ENCODE measurements around the gene FAM161B. TPM values are rescaled to one million over a fixed set of nuclear protein-coding genes. Genes with fewer than 3 reads are reported as not detected.

The FAM161B gene
- total and polyA plus RNA-seq, 2 of the 13 experiments (the other 11 are each of a cell fraction or from before 2014, with no cell fraction given), result 1.6 to 2.0 TPM

DNA sequence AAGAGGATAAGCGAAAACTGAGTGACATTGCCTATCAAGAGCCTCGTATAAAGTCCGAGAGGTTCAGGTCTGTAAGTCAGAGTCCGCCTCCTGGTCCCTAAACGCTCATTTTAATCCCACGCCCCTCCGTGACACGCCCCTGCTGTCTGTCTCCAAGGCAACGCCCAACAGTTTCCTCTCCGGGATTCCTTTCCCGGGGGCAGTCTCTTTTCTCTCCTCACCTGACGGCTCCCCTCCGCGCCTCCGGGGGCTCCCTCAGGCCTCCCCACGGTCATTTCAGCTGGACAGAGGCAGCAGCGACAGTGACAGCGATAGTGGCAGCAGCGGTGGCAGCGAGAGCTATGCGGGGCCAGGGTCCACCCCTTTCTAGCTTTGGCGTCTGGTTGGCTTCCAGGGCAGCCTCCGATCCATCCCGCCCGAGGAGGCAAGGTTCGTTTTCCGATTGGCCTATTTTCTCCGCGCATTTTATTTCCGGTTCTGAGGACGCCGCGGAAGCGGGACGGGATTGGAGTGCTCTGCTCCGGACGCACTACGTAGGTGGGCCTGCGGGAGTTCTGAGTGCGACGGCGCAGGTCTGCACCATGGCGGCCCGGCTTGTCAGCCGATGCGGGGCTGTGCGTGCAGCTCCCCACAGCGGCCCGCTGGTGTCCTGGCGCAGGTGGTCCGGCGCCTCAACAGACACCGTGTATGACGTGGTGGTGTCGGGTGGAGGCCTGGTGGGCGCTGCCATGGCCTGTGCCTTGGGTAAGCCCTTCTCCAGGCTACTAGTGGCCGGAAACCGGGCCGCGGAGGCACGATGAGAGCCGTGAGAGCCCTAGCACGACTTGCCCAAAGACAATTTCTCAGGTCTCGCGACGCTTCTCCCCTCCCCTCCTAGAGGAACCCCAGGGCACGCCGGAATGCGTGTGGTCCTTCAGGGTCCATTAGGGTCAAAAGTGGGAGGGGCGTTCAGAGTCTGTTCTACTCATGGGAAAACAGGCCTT is at the start of gene FAM161B, which contains the start of gene COQ6 (continued):
- TF ChIP-seq, protein P1, sequence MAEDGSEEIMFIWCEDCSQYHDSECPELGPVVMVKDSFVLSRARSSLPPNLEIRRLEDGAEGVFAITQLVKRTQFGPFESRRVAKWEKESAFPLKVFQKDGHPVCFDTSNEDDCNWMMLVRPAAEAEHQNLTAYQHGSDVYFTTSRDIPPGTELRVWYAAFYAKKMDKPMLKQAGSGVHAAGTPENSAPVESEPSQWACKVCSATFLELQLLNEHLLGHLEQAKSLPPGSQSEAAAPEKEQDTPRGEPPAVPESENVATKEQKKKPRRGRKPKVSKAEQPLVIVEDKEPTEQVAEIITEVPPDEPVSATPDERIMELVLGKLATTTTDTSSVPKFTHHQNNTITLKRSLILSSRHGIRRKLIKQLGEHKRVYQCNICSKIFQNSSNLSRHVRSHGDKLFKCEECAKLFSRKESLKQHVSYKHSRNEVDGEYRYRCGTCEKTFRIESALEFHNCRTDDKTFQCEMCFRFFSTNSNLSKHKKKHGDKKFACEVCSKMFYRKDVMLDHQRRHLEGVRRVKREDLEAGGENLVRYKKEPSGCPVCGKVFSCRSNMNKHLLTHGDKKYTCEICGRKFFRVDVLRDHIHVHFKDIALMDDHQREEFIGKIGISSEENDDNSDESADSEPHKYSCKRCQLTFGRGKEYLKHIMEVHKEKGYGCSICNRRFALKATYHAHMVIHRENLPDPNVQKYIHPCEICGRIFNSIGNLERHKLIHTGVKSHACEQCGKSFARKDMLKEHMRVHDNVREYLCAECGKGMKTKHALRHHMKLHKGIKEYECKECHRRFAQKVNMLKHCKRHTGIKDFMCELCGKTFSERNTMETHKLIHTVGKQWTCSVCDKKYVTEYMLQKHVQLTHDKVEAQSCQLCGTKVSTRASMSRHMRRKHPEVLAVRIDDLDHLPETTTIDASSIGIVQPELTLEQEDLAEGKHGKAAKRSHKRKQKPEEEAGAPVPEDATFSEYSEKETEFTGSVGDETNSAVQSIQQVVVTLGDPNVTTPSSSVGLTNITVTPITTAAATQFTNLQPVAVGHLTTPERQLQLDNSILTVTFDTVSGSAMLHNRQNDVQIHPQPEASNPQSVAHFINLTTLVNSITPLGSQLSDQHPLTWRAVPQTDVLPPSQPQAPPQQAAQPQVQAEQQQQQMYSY (CRISPR knock-in tag; IDR thresholded peaks at IDR 0.05), result peak; percentile 85
- TF ChIP-seq, protein P2, sequence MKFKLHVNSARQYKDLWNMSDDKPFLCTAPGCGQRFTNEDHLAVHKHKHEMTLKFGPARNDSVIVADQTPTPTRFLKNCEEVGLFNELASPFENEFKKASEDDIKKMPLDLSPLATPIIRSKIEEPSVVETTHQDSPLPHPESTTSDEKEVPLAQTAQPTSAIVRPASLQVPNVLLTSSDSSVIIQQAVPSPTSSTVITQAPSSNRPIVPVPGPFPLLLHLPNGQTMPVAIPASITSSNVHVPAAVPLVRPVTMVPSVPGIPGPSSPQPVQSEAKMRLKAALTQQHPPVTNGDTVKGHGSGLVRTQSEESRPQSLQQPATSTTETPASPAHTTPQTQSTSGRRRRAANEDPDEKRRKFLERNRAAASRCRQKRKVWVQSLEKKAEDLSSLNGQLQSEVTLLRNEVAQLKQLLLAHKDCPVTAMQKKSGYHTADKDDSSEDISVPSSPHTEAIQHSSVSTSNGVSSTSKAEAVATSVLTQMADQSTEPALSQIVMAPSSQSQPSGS (CRISPR knock-in tag; IDR thresholded peaks at IDR 0.05), result peak; percentile 54; the same call in 1 of the 2 replicates
- peak; percentile 8; the same call in 1 of the 2 replicates for TF ChIP-seq NCOA2 (CRISPR knock-in tag; IDR thresholded peaks at IDR 0.05)
- no peak for TF ChIP-seq MTF2 (CRISPR knock-in tag; IDR thresholded peaks at IDR 0.05; ENCODE audit: borderline replicate concordance)
- TF ChIP-seq ZNF430 (CRISPR knock-in tag; IDR thresholded peaks at IDR 0.05), result peak; percentile 76; the same call in 1 of the 2 replicates
- TF ChIP-seq, protein P3, sequence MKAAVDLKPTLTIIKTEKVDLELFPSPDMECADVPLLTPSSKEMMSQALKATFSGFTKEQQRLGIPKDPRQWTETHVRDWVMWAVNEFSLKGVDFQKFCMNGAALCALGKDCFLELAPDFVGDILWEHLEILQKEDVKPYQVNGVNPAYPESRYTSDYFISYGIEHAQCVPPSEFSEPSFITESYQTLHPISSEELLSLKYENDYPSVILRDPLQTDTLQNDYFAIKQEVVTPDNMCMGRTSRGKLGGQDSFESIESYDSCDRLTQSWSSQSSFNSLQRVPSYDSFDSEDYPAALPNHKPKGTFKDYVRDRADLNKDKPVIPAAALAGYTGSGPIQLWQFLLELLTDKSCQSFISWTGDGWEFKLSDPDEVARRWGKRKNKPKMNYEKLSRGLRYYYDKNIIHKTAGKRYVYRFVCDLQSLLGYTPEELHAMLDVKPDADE (CRISPR knock-in tag; IDR thresholded peaks at IDR 0.05), result no peak
- TF ChIP-seq, protein P4, sequence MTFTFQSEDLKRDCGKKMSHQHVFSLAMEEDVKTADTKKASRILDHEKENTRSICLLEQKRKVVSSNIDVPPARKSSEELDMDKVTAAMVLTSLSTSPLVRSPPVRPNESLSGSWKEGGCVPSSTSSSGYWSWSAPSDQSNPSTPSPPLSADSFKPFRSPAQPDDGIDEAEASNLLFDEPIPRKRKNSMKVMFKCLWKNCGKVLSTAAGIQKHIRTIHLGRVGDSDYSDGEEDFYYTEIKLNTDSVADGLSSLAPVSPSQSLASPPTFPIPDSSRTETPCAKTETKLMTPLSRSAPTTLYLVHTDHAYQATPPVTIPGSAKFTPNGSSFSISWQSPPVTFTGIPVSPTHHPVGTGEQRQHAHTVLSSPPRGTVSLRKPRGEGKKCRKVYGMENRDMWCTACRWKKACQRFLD (CRISPR knock-in tag; IDR thresholded peaks at IDR 0.05; ENCODE audit: borderline replicate concordance), result peak; percentile 80; the same call in 1 of the 2 replicates
- no peak for TF ChIP-seq ZNF331 (CRISPR knock-in tag; IDR thresholded peaks at IDR 0.05)
- TF ChIP-seq ZNF850 (CRISPR knock-in tag; conservative IDR thresholded peaks at IDR 0.05), result no peak
- TF ChIP-seq, protein P5, sequence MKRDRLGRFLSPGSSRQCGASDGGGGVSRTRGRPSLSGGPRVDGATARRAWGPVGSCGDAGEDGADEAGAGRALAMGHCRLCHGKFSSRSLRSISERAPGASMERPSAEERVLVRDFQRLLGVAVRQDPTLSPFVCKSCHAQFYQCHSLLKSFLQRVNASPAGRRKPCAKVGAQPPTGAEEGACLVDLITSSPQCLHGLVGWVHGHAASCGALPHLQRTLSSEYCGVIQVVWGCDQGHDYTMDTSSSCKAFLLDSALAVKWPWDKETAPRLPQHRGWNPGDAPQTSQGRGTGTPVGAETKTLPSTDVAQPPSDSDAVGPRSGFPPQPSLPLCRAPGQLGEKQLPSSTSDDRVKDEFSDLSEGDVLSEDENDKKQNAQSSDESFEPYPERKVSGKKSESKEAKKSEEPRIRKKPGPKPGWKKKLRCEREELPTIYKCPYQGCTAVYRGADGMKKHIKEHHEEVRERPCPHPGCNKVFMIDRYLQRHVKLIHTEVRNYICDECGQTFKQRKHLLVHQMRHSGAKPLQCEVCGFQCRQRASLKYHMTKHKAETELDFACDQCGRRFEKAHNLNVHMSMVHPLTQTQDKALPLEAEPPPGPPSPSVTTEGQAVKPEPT (CRISPR knock-in tag; IDR thresholded peaks at IDR 0.05; ENCODE audit: low read depth), result no peak
- TF ChIP-seq, protein P6, sequence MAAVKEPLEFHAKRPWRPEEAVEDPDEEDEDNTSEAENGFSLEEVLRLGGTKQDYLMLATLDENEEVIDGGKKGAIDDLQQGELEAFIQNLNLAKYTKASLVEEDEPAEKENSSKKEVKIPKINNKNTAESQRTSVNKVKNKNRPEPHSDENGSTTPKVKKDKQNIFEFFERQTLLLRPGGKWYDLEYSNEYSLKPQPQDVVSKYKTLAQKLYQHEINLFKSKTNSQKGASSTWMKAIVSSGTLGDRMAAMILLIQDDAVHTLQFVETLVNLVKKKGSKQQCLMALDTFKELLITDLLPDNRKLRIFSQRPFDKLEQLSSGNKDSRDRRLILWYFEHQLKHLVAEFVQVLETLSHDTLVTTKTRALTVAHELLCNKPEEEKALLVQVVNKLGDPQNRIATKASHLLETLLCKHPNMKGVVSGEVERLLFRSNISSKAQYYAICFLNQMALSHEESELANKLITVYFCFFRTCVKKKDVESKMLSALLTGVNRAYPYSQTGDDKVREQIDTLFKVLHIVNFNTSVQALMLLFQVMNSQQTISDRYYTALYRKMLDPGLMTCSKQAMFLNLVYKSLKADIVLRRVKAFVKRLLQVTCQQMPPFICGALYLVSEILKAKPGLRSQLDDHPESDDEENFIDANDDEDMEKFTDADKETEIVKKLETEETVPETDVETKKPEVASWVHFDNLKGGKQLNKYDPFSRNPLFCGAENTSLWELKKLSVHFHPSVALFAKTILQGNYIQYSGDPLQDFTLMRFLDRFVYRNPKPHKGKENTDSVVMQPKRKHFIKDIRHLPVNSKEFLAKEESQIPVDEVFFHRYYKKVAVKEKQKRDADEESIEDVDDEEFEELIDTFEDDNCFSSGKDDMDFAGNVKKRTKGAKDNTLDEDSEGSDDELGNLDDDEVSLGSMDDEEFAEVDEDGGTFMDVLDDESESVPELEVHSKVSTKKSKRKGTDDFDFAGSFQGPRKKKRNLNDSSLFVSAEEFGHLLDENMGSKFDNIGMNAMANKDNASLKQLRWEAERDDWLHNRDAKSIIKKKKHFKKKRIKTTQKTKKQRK (IDR thresholded peaks at IDR 0.05; ENCODE audit: low read length), result no peak
- no peak for TF ChIP-seq TOE1 (CRISPR knock-in tag; IDR thresholded peaks at IDR 0.05)
- TF ChIP-seq NFATC3 (CRISPR knock-in tag; IDR thresholded peaks at IDR 0.05), result no peak; the same call in 1 of the 2 replicates
- peak; percentile 71 for TF ChIP-seq NR2F6 (IDR thresholded peaks at IDR 0.05)
- TF ChIP-seq NR2F6 (CRISPR knock-in tag; IDR thresholded peaks at IDR 0.05), result peak; percentile 68

Data from HepG2 (cell line).